Right cardiac atrium (tissue), 5 donors: ENCODE data around the gene FCHSD2. TPM values are rescaled to one million over a fixed set of nuclear protein-coding genes. Genes with fewer than 3 reads are reported as not detected.

Experiments used
- ATAC-seq, 2 donors: fragments of 200-7000 bp; cut with Tn5 transposase; one replicate each; pipeline versions ENCODE4 v1.8.0 to v1.9.1; 2020; ENCODE audit warnings: moderate library complexity in 2 of 2, mild to moderate bottlenecking in 1 of 2
- DNase-seq, 3 donors: peaks; one replicate each; pipeline ENCODE4 v3.0.0-alpha.2; 2020
- H3K27ac ChIP-seq: one replicate; pipeline ENCODE4 v1.5.1; 2013; ENCODE audit warnings: mild to moderate bottlenecking, low read length, control low read depth, moderate library complexity
- H3K27me3 ChIP-seq: one replicate; pipeline ENCODE4 v1.6.1; 2013; ENCODE audit not compliant: control insufficient read depth, insufficient read depth
- H3K4me1 ChIP-seq: one replicate; pipeline ENCODE4 v1.6.1; 2013; ENCODE audit warnings: low read length; ENCODE audit not compliant: control insufficient read depth, insufficient read depth
- H3K4me3 ChIP-seq: one replicate; pipeline ENCODE4 v1.5.1; 2013; ENCODE audit warnings: low read length, control low read depth
- H3K9me3 ChIP-seq: one replicate; pipeline ENCODE4 v1.6.1; 2013; ENCODE audit warnings: low read length; ENCODE audit not compliant: control insufficient read depth
- WGBS: extraction: QIAGEN DNeasy Blood & Tissue Kit; methylation state at CpG from one replicate; pipeline ENCODE4 v1.1.7; 2013; 5-methylcytosine and 5-hydroxymethylcytosine counted together
- intact Hi-C, 4 donors: fragments of 100-400 bp; cut with DNase I; formaldehyde crosslinking; loops; one replicate each; pipeline versions ENCODE4 v1.11.0 to v1.14.0; 2022 to 2023
- polyA plus RNA-seq: library from polyadenylated mRNA; stranded (reverse); fragments of 200-250 nt; gene quantifications from one replicate; pipeline ENCODE4 v1.2.3, GENCODE V29; 2013
- total RNA-seq, 4 donors: library from RNA; stranded (reverse); fragmentation: NEBNext Ultra II Directional; extraction: Animal tissue kit (Norgen Biotek cat#: 25700); gene quantifications; one replicate each; pipeline ENCODE4 v1.2.1, GENCODE V29; 2021
- donor health status: healthy with polysubstance abuse.
- donor health status: DM: no; HTN: yes; CAD: no.
- donor health status: DM: no; HTN: no; CAD: no.
- donor health status: DM: no; HTN: yes; CAD: no; lungs with severe emphysema.
- donor health status: DM: yes; HTN: yes; CAD: no.

The FCHSD2 gene
- total and polyA plus RNA-seq, 5 donors, result 12.6 to 54.1 (median 36.2) TPM

- intact Hi-C loops, result no loop called here
- no peaks in the 10 kb centered on the region for H3K27me3 ChIP-seq
- no peaks in the 10 kb centered on the region for H3K4me1 ChIP-seq
- ATAC-seq (no peak), DNase-seq (no peak)
- H3K27ac ChIP-seq, result no peak overlapping the region
- H3K4me3 ChIP-seq, result no peak overlapping the region
- no peaks in the 10 kb centered on the region for H3K9me3 ChIP-seq
Measured at GRCh38 chr11:73003088-73003487, 139.0 kb downstream of the FCHSD2 start.

GRCh38 chr11:73002214-73002613 lies 139.9 kb downstream of the FCHSD2 start:
- no peak overlapping the region for H3K4me3 ChIP-seq
- H3K27me3 ChIP-seq, result no peaks in the 10 kb centered on the region
- WGBS, result 69% methylated on average over 2 of the region's 2 CpGs
- no peak overlapping the region for H3K27ac ChIP-seq
- intact Hi-C loops, result no loop called here
- H3K4me1 ChIP-seq, result no peaks in the 10 kb centered on the region
- no peaks in the 10 kb centered on the region for H3K9me3 ChIP-seq
- DNase-seq (no peak), ATAC-seq (no peak)

GRCh38 chr11:73001615-73002014 lies 140.5 kb downstream of the FCHSD2 start:
- no peak for ATAC-seq
- intact Hi-C loops, result no loop called here
- H3K27ac ChIP-seq, result no peak overlapping the region

DNA sequence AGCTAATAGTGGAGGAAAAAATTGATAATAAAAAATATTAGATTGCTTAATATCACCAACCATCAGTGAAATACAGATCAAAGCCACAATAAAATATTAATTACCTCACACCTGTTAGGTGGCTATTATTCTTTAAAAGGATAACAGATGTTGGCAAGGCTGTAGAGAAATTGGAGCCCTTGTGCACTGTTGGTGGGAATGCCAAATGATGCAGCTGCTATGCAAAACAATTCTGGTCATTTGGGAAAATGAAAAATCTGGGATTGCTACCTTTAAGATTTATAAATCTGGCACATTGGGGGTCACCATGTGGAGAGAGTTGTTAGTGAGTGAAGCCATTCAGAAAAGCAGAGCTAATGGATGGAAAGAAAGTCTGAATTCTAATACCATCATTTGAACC lies 143.4 kb downstream of the FCHSD2 start:
- Histone ChIP-seq H3K27me3 (no peaks in the 10 kb centered on the region), H3K4me1 (no peaks in the 10 kb centered on the region), H3K27ac (no peak overlapping the region), H3K4me3 (no peak overlapping the region), H3K9me3 (no peaks in the 10 kb centered on the region)
- DNase-seq, result no peak
- ATAC-seq, result no peak
- intact Hi-C loops, result no loop called here

More at GRCh38 chr11:73001615-73002014, 140.5 kb downstream of the FCHSD2 start:
- WGBS, result 49% methylated on average over 4 of the region's 4 CpGs
- H3K4me3 ChIP-seq, result no peak overlapping the region
- H3K4me1 ChIP-seq, result no peaks in the 10 kb centered on the region
- no peak for DNase-seq
- H3K9me3 ChIP-seq, result no peaks in the 10 kb centered on the region
- no peaks in the 10 kb centered on the region for H3K27me3 ChIP-seq

GRCh38 chr11:72996959-72997358 lies 145.2 kb downstream of the FCHSD2 start:
- Histone ChIP-seq H3K9me3 (no peaks in the 10 kb centered on the region), H3K27me3 (no peaks in the 10 kb centered on the region), H3K4me3 (no peak overlapping the region), H3K4me1 (no peaks in the 10 kb centered on the region), H3K27ac (no peak overlapping the region)
- DNase-seq (no peak), ATAC-seq (no peak)
- 55% methylated on average over 3 of the region's 3 CpGs for WGBS
- intact Hi-C loops, result no loop called here

- H3K9me3 ChIP-seq, result no peaks in the 10 kb centered on the region
- WGBS, result 34% methylated on average over 1 of the region's 1 CpG
- H3K27me3 ChIP-seq, result no peaks in the 10 kb centered on the region
- intact Hi-C loops, result no loop called here
- peaks cover 4% of the 10 kb centered on the region for H3K4me1 ChIP-seq
- H3K4me3 ChIP-seq, result no peak overlapping the region
- peak; percentile 55 to 64 for ATAC-seq
- DNase-seq, result no peak
- H3K27ac ChIP-seq, result no peak overlapping the region
Measured at GRCh38 chr11:72989727-72990126, 152.4 kb downstream of the FCHSD2 start.

DNA sequence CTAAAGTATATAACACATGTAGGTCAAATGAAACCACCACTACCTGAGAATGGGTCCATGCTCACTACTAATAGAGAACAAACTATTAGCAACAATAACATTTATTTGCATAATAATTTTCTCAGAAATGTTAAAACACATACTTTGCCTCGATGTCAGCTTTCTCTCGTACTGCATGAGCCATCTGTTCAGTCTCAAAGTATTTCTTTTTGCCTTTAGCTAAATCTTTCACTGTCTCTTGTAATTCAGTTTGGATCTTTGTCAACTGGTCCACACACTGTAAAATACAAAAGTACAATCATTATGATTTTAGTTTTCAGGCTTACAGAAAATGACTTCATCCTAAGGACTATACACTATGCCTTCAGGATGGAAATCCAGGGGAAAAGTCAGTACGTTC lies 153.3 kb downstream of the FCHSD2 start:
- H3K4me1 ChIP-seq, result peaks cover 6% of the 10 kb centered on the region
- no peaks in the 10 kb centered on the region for H3K27me3 ChIP-seq
- ATAC-seq (no peak), DNase-seq (no peak)
- no peak overlapping the region for H3K4me3 ChIP-seq
- H3K9me3 ChIP-seq, result no peaks in the 10 kb centered on the region
- WGBS, result 71% methylated on average over 3 of the region's 3 CpGs
- no peak overlapping the region for H3K27ac ChIP-seq
- intact Hi-C loops, result no loop called here

DNA sequence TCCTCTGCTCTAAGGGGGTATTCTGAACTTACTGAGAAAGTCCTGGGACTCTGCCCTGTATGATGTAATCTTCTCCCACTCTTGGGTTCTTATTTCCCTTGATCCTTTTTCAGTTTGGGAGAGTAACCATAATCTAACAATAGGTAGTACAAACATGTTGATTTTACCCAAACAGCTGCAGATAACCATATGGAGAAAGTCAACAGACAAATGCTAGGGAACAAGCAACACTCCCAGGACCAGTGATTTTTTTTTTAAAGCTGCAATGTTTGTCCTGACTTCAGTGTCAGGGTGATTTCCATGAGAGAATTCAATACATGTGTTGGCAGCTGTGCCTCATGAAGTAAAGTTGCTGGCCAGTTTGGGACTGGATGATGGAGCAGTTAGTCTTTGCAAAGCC lies 156.5 kb downstream of the FCHSD2 start:
- intact Hi-C loops, result no loop called here
- Histone ChIP-seq H3K27ac (no peak overlapping the region), H3K4me3 (no peak overlapping the region), H3K9me3 (no peaks in the 10 kb centered on the region), H3K27me3 (no peaks in the 10 kb centered on the region), H3K4me1 (peaks cover 6% of the 10 kb centered on the region)
- peak; percentile 45 for ATAC-seq
- DNase-seq, result no peak

GRCh38 chr11:72984453-72985077 lies 157.6 kb downstream of the FCHSD2 start:
- intact Hi-C loops, result no loop called here
- Histone ChIP-seq H3K4me3 (no peak overlapping the region), H3K9me3 (no peaks in the 10 kb centered on the region), H3K27ac (no peak overlapping the region), H3K27me3 (no peaks in the 10 kb centered on the region), H3K4me1 (peaks cover 4% of the 10 kb centered on the region)
- ATAC-seq, result peak; percentile 22 to 66
- 44% methylated on average over 3 of the region's 3 CpGs for WGBS
- no peak for DNase-seq

DNA sequence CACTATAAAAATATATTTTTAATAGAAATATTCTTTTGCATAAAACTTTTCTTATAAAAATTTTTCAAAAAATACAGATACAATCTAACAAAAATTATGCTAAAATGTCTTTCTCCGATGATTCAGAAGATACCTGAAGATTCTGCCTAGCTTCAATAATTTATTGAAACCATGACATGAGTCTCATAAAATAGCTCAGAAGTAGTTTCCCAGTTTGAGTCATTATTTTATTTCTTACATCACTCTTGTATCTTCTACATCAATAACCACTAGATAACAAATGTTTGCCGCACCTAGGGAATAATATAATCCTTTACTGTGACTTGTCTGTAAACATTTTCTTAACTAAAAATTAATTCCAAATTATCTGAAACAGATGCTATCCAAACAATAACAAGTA lies 158.6 kb downstream of the FCHSD2 start:
- no peak overlapping the region for H3K27ac ChIP-seq
- 94% methylated on average over 2 of the region's 2 CpGs for WGBS
- intact Hi-C loops, result no loop called here
- ATAC-seq, result no peak
- no peaks in the 10 kb centered on the region for H3K27me3 ChIP-seq
- H3K4me1 ChIP-seq, result peaks cover 4% of the 10 kb centered on the region
- no peak for DNase-seq
- H3K9me3 ChIP-seq, result no peaks in the 10 kb centered on the region
- H3K4me3 ChIP-seq, result no peak overlapping the region

- WGBS, result 64% methylated on average over 3 of the region's 3 CpGs
- H3K4me1 ChIP-seq, result peaks cover 4% of the 10 kb centered on the region
- no peak overlapping the region for H3K4me3 ChIP-seq
- H3K9me3 ChIP-seq, result no peaks in the 10 kb centered on the region
- ATAC-seq, result no peak
- H3K27ac ChIP-seq, result no peak overlapping the region
- no peaks in the 10 kb centered on the region for H3K27me3 ChIP-seq
- intact Hi-C loops, result no loop called here
- no peak for DNase-seq
Measured at GRCh38 chr11:72981971-72982685, 160.0 kb downstream of the FCHSD2 start.

DNA sequence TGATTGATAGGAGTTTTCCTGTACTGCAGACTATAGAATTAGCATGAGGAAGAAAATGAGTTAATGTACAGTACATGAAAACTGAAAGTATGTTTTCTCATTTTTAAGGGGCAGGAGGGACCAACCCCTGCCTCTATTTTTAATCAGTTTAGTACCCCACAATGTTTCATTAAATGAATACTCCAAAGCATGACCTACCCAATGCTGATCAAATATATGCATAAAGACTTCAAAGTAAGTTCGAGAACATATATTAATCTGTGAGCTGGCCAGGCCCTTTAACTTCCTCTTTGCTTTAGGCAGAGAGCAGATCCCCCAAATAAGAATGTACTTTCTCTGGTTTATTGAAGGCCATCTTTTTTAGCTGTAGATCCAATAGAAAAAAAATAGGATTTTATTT lies 161.0 kb downstream of the FCHSD2 start:
- WGBS, result 79% methylated on average over 1 of the region's 1 CpG
- ATAC-seq (no peak), DNase-seq (no peak)
- Histone ChIP-seq H3K27me3 (no peaks in the 10 kb centered on the region), H3K9me3 (no peaks in the 10 kb centered on the region), H3K4me1 (peaks cover 4% of the 10 kb centered on the region), H3K27ac (no peak overlapping the region), H3K4me3 (no peak overlapping the region)
- intact Hi-C loops, result no loop called here
